GM23338 (cell line): ENCODE results near the gene GSC2.

Experiments used
- CREB1 ChIP-seq: fragments of 250-450 bp; sonication (Bioruptor Pico); IDR thresholded peaks from 2 replicates; pipeline ENCODE4 v1.5.0; 2020; ENCODE audit warnings: low read depth, mild to moderate bottlenecking, moderate library complexity
- ETS1 ChIP-seq: IDR thresholded peaks from 2 replicates; pipeline ENCODE4 v1.6.1; 2016; ENCODE audit warnings: antibody characterized with exemption
- EZH2 ChIP-seq: fragments of 200-600 bp; sonication (generic); IDR thresholded peaks from one replicate; pipeline ENCODE4 v1.8.0; 2017; ENCODE audit warnings: antibody characterized with exemption, mild to moderate bottlenecking, low read depth; ENCODE audit not compliant: unreplicated experiment
- EZH2phosphoT487 ChIP-seq: fragments of 200-600 bp; sonication (generic); IDR thresholded peaks from one replicate; pipeline ENCODE4 v1.8.1; 2018; ENCODE audit warnings: antibody characterized with exemption; ENCODE audit not compliant: unreplicated experiment
- JUNB ChIP-seq: IDR thresholded peaks from one replicate; pipeline ENCODE4 v1.6.1; 2016; ENCODE audit warnings: antibody characterized with exemption; ENCODE audit not compliant: unreplicated experiment
- NANOG ChIP-seq: IDR thresholded peaks from 2 replicates; pipeline ENCODE4 v1.6.1; 2016; ENCODE audit warnings: antibody characterized with exemption, borderline replicate concordance
- POLR2AphosphoS5 ChIP-seq: IDR thresholded peaks from 2 replicates; pipeline ENCODE4 v1.6.1; 2016; ENCODE audit warnings: antibody characterized with exemption, low read depth
- REST ChIP-seq: IDR thresholded peaks from one replicate; pipeline ENCODE4 v1.6.1; 2018; ENCODE audit warnings: antibody characterized with exemption; ENCODE audit not compliant: unreplicated experiment
- STAT1 ChIP-seq: IDR thresholded peaks from one replicate; pipeline ENCODE4 v1.6.1; 2016; ENCODE audit warnings: antibody characterized with exemption; ENCODE audit not compliant: unreplicated experiment
- ZNF114 ChIP-seq: fragments of 250-450 bp; sonication (Bioruptor Pico); IDR thresholded peaks from 2 replicates; pipeline ENCODE4 v1.5.0; 2020; ENCODE audit warnings: mild to moderate bottlenecking, moderate library complexity
- ZNF331 ChIP-seq: fragments of 250-450 bp; sonication (Bioruptor Pico); IDR thresholded peaks from 2 replicates; pipeline ENCODE4 v1.5.0; 2020; ENCODE audit warnings: low read depth, mild to moderate bottlenecking, moderate library complexity
- ZNF462 ChIP-seq: fragments of 250-450 bp; sonication (Bioruptor Pico); IDR thresholded peaks from 2 replicates; pipeline ENCODE4 v1.5.0; 2020; ENCODE audit warnings: mild to moderate bottlenecking, moderate library complexity
- TF ChIP-seq, protein P1 (sequence below), 2 experiments: fragments of 200-600 bp in 1 of 2; sonication (generic) in 1 of 2; conservative IDR thresholded peaks; 2 replicates each; pipeline versions ENCODE4 v1.5.1 to v1.6.1; 2016 to 2017; ENCODE audit warnings: antibody characterized with exemption in 2 of 2, low read depth in 2 of 2, mild to moderate bottlenecking in 2 of 2, moderate library complexity in 1 of 2

GRCh38 chr22:19110064-19110458 lies 40.0 kb downstream of the GSC2 start:
- TF ChIP-seq EZH2phosphoT487 (no peak), POLR2AphosphoS5 (no peak), REST (no peak), ZNF331 (CRISPR knock-in tag) (no peak), EZH2 (no peak), ETS1 (no peak), JUNB (no peak), CREB1 (CRISPR knock-in tag) (no peak), STAT1 (no peak), ZNF114 (CRISPR knock-in tag) (no peak), NANOG (no peak), ZNF462 (no peak)
- TF ChIP-seq, protein P1, sequence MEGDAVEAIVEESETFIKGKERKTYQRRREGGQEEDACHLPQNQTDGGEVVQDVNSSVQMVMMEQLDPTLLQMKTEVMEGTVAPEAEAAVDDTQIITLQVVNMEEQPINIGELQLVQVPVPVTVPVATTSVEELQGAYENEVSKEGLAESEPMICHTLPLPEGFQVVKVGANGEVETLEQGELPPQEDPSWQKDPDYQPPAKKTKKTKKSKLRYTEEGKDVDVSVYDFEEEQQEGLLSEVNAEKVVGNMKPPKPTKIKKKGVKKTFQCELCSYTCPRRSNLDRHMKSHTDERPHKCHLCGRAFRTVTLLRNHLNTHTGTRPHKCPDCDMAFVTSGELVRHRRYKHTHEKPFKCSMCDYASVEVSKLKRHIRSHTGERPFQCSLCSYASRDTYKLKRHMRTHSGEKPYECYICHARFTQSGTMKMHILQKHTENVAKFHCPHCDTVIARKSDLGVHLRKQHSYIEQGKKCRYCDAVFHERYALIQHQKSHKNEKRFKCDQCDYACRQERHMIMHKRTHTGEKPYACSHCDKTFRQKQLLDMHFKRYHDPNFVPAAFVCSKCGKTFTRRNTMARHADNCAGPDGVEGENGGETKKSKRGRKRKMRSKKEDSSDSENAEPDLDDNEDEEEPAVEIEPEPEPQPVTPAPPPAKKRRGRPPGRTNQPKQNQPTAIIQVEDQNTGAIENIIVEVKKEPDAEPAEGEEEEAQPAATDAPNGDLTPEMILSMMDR (conservative IDR thresholded peaks at IDR 0.05; ENCODE audit: low read depth in 2 of 2) = no peak
